ENCODE measurements around the gene ARHGEF25. TPM values are rescaled to one million over a fixed set of nuclear protein-coding genes. Genes with fewer than 3 reads are reported as not detected.

Gene ARHGEF25
- total and polyA plus RNA-seq, 2 of the 4 experiments (the other 2 are of a cell fraction) = 6.3 to 17.9 TPM

DNA sequence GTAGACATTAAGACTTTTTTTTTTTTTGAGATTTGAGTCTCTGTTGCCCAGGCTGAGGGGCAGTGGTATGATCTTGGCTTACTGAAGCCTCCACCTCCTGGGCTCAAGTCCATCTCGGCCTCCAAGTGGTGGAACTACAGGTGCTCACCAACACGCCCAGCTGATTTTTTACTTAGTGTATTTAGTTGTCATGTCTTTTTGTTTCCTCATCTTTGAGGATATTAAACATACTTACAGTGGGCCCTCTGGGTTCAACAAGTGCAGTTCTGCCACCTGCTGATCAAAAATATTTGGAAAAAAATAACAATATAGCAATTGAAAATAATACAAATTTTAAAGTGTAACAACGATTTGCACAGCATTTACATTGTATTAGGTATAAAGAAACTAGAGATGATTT, 26.1 kb downstream of the ARHGEF25 start:
- Histone ChIP-seq H3K4me3 (ENCODE audit: insufficient read depth, low read depth, low read length) (no peak overlapping the region), H2AK9ac (replicated peaks; ENCODE audit: low read depth, low read length, poor library complexity) (no peak overlapping the region), H3K4ac (ENCODE audit: low read depth, low read length) (no peak overlapping the region), H2AK5ac (ENCODE audit: low read depth, low read length) (no peak overlapping the region), H2AFZ (replicated peaks; ENCODE audit: low read length, poor library complexity) (no peak overlapping the region), H3K4me1 (ENCODE audit: control insufficient read depth, insufficient read depth, low read length) (0 out of 2 replicates have a peak, but pooled peaks cover 2% of the 10 kb centered on the region), H3K14ac (replicated peaks; ENCODE audit: low read depth, low read length) (no peak overlapping the region), H2BK20ac (ENCODE audit: low read depth, low read length) (no peak overlapping the region), H3K79me1 (ENCODE audit: low read depth in 1 of 2, low read length in 2 of 2) (no peaks in the 10 kb centered on the region), H3K56ac (ENCODE audit: extremely low read depth, insufficient read depth, low read length) (no peak overlapping the region), H3K36me3 (ENCODE audit: control insufficient read depth, insufficient read depth, low read length) (no peaks in the 10 kb centered on the region), H2BK5ac (ENCODE audit: low read depth, low read length, poor library complexity, severe bottlenecking) (no peak overlapping the region), H4K5ac (ENCODE audit: low read depth, low read length) (no peak overlapping the region), H3K18ac (ENCODE audit: low read depth, low read length) (no peak overlapping the region), H2BK15ac (ENCODE audit: low read depth, low read length) (no peak overlapping the region), H3K9me1 (ENCODE audit: insufficient read depth, low read length) (no peaks in the 10 kb centered on the region), H3K9me3 (ENCODE audit: control insufficient read depth, insufficient read depth, low read length) (no peaks in the 10 kb centered on the region), H4K20me1 (ENCODE audit: insufficient read depth, low read length) (no peaks in the 10 kb centered on the region), H3K9ac (ENCODE audit: low read depth, low read length) (no peak overlapping the region), H3K4me2 (ENCODE audit: low read depth, low read length) (no peak overlapping the region), H3K27ac (ENCODE audit: insufficient read depth, low read length) (no peak overlapping the region), H2BK120ac (ENCODE audit: low read depth, low read length) (no peak overlapping the region), H3K23ac (ENCODE audit: low read depth, low read length) (no peak overlapping the region), H4K91ac (ENCODE audit: insufficient read depth, low read depth, low read length) (no peak overlapping the region), H4K8ac (ENCODE audit: low read depth in 2 of 2, low read length in 2 of 2) (no peak overlapping the region), H3K27me3 (ENCODE audit: control insufficient read depth, insufficient read depth, low read length) (peaks cover 26% of the 10 kb centered on the region)
- intact Hi-C loops (cut with micrococcal nuclease) = no loop called here
- BruUV-seq (replicated peaks) = no TSS peak
- ChIA-PET POLR2A (ENCODE audit: unreplicated experiment) (no interaction called here), CTCF (interaction anchor here (0.6 to 1.1 kb wide), 4 partner anchors 38 to 304 kb away, joined by 3 to 4 read pairs (median 3); partner anchors contain the start of gene ATP23)
- dilution Hi-C loops (cut with HindIII; ENCODE audit: low sequenced_read_pairs, unreplicated experiment) = no loop called here
- TF ChIP-seq BHLHE40 (IDR thresholded peaks at IDR 0.05; ENCODE audit: low read depth, low read length) = no peak
- TF ChIP-seq SMC3 (IDR thresholded peaks at IDR 0.05; ENCODE audit: low read depth, low read length) = no peak
- TF ChIP-seq, protein P1, sequence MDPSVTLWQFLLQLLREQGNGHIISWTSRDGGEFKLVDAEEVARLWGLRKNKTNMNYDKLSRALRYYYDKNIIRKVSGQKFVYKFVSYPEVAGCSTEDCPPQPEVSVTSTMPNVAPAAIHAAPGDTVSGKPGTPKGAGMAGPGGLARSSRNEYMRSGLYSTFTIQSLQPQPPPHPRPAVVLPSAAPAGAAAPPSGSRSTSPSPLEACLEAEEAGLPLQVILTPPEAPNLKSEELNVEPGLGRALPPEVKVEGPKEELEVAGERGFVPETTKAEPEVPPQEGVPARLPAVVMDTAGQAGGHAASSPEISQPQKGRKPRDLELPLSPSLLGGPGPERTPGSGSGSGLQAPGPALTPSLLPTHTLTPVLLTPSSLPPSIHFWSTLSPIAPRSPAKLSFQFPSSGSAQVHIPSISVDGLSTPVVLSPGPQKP (IDR thresholded peaks at IDR 0.05; ENCODE audit: borderline replicate concordance, low read depth, low read length) = no peak
- no CpG with 5 or more reads among the region's 3 CpGs for WGBS, 2 experiments (ENCODE audit: extremely low coverage in 2 of 2, insufficient read length in 1 of 2)
- in situ Hi-C loops (cut with MboI; ENCODE audit: low sequenced_read_pairs) = no loop called here
- DNase-seq (no peak), ATAC-seq (ENCODE audit: low read depth) (no peak)

All from IMR-90 (cell line).